Measurements from ENCODE around the gene BOD1L1. TPM values are rescaled to one million over a fixed set of nuclear protein-coding genes. Genes with fewer than 3 reads are reported as not detected.
A peak's percentile ranks its signal among the peaks of the same experiment; 100 is the strongest.

BOD1L1 gene
- total RNA-seq, 2 experiments from 2014 or later = 27.2 to 28.9 TPM

- peaks cover 3% of the 10 kb centered on the region for H3K36me3 Mint-ChIP-seq (ENCODE audit: low read depth)
- H3K4me3 Mint-ChIP-seq = peak overlapping the region; percentile 72
- DNase-seq (no peak), ATAC-seq (no peak)
- peaks cover 2% of the 10 kb centered on the region for H3K9me3 Mint-ChIP-seq
- intact Hi-C loops (cut with micrococcal nuclease) = loop anchor here (2.0 to 5.0 kb wide), 2 partner anchors 66 to 696 kb away; partner anchors contain the start of gene RAB28
- POLR2A ChIA-PET = no interaction called here
- peaks cover 62% of the 10 kb centered on the region for H3K27me3 Mint-ChIP-seq
- CTCF ChIA-PET = interaction anchor here (0.6 to 4.3 kb wide), 11 partner anchors 10 to 838 kb away, joined by 3 to 25 read pairs (median 4); no protein-coding TSS in a partner anchor
- H3K27ac Mint-ChIP-seq = no peak overlapping the region
- no peak for TF ChIP-seq CTCF (IDR thresholded peaks at IDR 0.05)
- H3K4me1 Mint-ChIP-seq (ENCODE audit: low read depth) = peaks cover 30% of the 10 kb centered on the region
These were observed 79.2 kb downstream of the BOD1L1 start for GRCh38 chr4:13548059-13548983.

GRCh38 chr4:13547485-13548041 lies 80.0 kb downstream of the BOD1L1 start:
- peaks cover 64% of the 10 kb centered on the region for H3K27me3 Mint-ChIP-seq
- peak overlapping the region; percentile 78 for H3K4me3 Mint-ChIP-seq
- ATAC-seq = peak; percentile 24

GRCh38 chr4:13546941-13547484 lies 80.5 kb downstream of the BOD1L1 start:
- H3K27me3 Mint-ChIP-seq = peaks cover 61% of the 10 kb centered on the region
- no peak for TF ChIP-seq CTCF (IDR thresholded peaks at IDR 0.05)
- peak overlapping the region; percentile 46 for H3K27ac Mint-ChIP-seq
- H3K9me3 Mint-ChIP-seq = peaks cover 2% of the 10 kb centered on the region
- intact Hi-C loops (cut with micrococcal nuclease) = loop anchor here (5.0 kb wide), 1 partner anchor 65 kb away; the partner anchor contains the start of gene RAB28
- peaks cover 3% of the 10 kb centered on the region for H3K36me3 Mint-ChIP-seq (ENCODE audit: low read depth)
- peaks cover 32% of the 10 kb centered on the region for H3K4me1 Mint-ChIP-seq (ENCODE audit: low read depth)
- ATAC-seq = peak; percentile 2
- POLR2A ChIA-PET = no interaction called here
- CTCF ChIA-PET = interaction anchor here (0.8 to 4.3 kb wide), 3 partner anchors 11 to 697 kb away, joined by 3 to 25 read pairs (median 5); no protein-coding TSS in a partner anchor
- H3K4me3 Mint-ChIP-seq = peak overlapping the region; percentile 78
- no peak for DNase-seq

More at GRCh38 chr4:13547485-13548041, 80.0 kb downstream of the BOD1L1 start:
- Mint-ChIP-seq H3K36me3 (ENCODE audit: low read depth) (peaks cover 3% of the 10 kb centered on the region), H3K9me3 (peaks cover 2% of the 10 kb centered on the region), H3K27ac (no peak overlapping the region), H3K4me1 (ENCODE audit: low read depth) (peaks cover 32% of the 10 kb centered on the region)
- POLR2A ChIA-PET = no interaction called here
- CTCF ChIA-PET = interaction anchor here (0.9 to 4.3 kb wide), 6 partner anchors 11 to 820 kb away, joined by 3 to 25 read pairs (median 6); no protein-coding TSS in a partner anchor
- intact Hi-C loops (cut with micrococcal nuclease) = loop anchor here (2.0 to 5.0 kb wide), 2 partner anchors 65 to 695 kb away; partner anchors contain the start of gene RAB28
- DNase-seq = peak; percentile 60
- no peak for TF ChIP-seq CTCF (IDR thresholded peaks at IDR 0.05)

- no peak for TF ChIP-seq CTCF (IDR thresholded peaks at IDR 0.05)
- H3K36me3 Mint-ChIP-seq (ENCODE audit: low read depth) = peaks cover 3% of the 10 kb centered on the region
- no peaks in the 10 kb centered on the region for H3K9me3 Mint-ChIP-seq
These were observed 81.2 kb downstream of the BOD1L1 start for GRCh38 chr4:13546142-13546940.

More at GRCh38 chr4:13546142-13546940, 81.2 kb downstream of the BOD1L1 start:
- Mint-ChIP-seq H3K27ac (no peak overlapping the region), H3K4me3 (peak overlapping the region; percentile 78), H3K27me3 (peaks cover 60% of the 10 kb centered on the region), H3K4me1 (ENCODE audit: low read depth) (peaks cover 36% of the 10 kb centered on the region)
- CTCF ChIA-PET = interaction anchor here (0.8 to 4.3 kb wide), 2 partner anchors 694 to 696 kb away, joined by 3 to 25 read pairs; no protein-coding TSS in a partner anchor
- DNase-seq = no peak
- intact Hi-C loops (cut with micrococcal nuclease) = loop anchor here (5.0 kb wide), 1 partner anchor 64 kb away; the partner anchor contains the start of gene RAB28
- POLR2A ChIA-PET = no interaction called here
- no peak for ATAC-seq

Measured in activated CD8-positive, alpha-beta T cell treated with anti-CD3 and anti-CD28 coated beads for 36 hours (primary cell).